ENCODE results near the gene ICAM2.

The ICAM2 gene

GRCh38 chr17:63954402-63955063, 65.9 kb downstream of the ICAM2 start:
- H3K4me3 ChIP-seq, result no peak overlapping the region
- no peak for TF ChIP-seq CTCF (IDR thresholded peaks at IDR 0.05)
- H3K27ac ChIP-seq, result no peak overlapping the region
- no peak for DNase-seq (ENCODE audit: low spot score)

Data from coronary artery (tissue), 2 donors.